ENCODE measurements around the gene KDM2A.
A peak's percentile ranks its signal among the peaks of the same experiment; 100 is the strongest.

KDM2A gene

DNA sequence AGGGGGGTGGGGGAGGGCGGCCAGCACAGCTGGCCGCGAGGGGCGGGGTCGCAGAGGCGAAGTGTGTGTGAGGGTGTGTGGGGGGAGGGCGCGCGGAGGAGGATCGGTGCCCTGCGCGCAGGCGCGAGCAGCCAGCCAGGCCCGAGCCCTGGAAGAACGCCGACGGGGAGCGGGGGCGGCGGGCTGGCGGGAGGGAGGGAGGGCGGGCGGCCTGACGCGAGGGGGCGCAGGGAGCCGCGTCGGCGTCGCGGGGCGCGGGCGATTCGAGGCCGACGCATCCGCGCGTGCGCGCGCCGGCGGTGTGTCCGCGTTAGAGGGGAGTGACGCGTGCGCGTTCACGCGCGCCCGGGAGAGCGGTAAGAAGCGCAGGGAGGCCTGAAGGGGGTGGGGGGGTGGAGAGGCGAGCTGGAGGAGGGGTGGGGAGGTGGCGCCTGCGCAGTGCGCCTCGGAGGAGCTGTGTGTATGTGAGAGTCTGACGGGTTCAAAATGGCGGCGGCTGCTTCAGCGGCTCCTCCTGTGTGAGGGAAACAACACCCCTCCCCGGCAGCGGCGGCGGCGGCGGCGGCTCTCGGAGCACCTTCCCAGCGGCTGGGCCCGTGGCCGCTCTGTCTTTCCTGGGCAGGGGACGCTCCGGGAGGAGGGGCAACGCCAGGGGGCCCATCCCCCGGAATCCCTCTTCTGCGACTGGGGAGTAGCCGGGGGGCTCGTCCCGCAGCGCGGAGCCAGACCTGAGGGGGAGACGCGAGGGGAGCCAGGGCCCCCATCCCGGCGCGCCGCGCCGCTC lies at the start of gene KDM2A:
Gene KDM2A (plus strand): TSS at position 463 of the 784 bp plus-strand sequence. CDS start 2,054 bp downstream, outside the sequence.
- DNase-seq (ENCODE audit: low read depth, low spot score) = peak; percentile 97

DNA sequence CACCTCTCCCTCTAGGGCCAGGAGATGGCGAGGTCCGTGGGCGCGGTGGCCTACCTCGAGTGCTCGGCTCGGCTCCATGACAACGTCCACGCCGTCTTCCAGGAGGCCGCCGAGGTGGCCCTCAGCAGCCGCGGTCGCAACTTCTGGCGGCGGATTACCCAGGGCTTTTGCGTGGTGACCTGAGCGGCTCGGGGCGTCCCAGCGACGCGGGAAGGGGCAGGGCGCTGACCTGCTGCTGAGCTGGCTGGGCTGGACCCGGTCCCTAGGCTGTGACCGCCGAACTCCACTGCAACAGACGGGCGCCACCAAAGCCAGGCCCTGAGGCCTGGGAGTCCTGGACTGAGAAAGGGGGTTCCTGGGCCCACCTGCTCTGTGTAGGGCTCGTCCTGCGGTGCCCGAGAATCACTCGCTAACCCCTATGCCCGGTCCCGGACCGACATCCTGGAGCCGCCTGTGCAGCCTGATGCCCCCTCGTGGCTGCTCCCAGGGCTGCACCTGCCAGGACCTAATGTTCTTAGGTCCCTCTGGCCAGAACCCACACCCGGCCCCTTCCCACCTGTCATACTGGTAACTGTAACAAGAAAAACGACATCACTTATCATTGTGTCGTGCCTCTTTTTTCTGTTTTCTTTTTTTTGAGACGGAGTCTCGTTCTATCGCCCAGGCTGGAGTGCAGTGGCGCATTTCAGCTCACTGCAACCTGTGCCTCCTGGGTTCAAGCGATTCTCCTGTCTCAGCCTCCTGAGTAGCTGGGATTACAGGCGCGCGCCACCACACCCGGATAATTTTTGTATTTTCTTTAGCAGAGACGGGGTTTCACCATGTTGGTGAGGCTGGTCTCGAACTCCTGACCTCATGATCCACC lies 47.4 kb upstream of the KDM2A start:
- peak; percentile 35 for DNase-seq (ENCODE audit: low read depth, low spot score)

DNA sequence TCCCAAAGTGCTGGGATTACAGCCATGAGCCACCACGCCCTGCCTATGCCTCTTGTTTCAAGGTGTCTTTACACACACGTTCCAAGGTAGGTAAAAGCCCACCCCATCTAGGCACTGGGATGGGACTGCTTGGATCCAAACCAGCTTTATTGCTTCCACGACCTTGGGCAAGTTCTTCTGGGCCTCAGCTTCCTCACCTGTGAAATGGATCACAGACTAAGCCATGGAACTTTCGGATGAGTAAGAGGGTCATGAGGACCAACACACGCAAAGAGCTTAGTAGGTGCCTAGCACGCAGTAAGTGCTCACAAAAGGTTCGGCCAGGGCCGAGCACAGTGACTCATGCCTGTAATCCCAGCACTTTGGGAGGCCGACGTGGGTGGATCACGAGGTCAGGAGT lies 46.8 kb upstream of the KDM2A start:
- no peak for DNase-seq (ENCODE audit: low read depth, low spot score)

DNA sequence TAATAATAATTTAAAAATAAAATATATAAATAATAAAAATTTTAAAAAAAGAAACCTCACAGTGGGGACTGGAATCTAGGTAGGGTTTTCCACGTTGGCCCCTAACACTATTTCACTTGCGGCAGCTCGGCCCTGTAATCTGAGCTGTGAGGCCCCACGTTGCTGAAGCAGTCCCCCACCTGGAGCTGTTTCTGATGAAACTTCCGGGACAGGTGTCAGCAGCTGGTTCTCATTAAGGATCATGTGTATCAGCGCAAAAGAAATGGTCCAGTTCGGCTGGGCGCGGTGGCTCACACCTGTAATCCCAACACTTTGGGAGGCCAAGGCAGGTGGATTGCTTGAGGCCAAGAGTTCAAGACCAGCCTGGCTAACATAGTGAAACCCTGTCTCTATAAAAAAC lies 45.2 kb upstream of the KDM2A start:
- DNase-seq (ENCODE audit: low read depth, low spot score) = no peak

DNA sequence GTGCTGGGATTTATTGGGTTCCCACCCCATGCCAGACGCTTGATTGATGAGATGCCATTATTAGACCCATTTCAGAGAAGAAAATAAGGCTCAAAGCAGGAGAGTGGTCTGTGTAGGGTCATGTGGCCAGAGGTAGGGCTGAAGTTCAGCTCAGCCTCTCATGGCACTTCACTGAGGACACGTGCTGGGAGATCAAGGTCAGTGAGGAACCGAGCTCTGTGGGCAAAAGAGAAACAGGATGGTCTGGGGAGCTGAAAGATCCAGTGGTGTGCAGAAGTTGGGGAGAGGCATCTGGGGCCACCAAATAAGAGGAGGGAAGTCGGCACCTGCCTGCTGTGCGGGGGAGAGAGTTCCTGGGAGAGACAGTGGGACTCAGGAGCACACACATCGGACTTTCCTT lies 42.9 kb upstream of the KDM2A start:
- DNase-seq (ENCODE audit: low read depth, low spot score) = no peak

DNA sequence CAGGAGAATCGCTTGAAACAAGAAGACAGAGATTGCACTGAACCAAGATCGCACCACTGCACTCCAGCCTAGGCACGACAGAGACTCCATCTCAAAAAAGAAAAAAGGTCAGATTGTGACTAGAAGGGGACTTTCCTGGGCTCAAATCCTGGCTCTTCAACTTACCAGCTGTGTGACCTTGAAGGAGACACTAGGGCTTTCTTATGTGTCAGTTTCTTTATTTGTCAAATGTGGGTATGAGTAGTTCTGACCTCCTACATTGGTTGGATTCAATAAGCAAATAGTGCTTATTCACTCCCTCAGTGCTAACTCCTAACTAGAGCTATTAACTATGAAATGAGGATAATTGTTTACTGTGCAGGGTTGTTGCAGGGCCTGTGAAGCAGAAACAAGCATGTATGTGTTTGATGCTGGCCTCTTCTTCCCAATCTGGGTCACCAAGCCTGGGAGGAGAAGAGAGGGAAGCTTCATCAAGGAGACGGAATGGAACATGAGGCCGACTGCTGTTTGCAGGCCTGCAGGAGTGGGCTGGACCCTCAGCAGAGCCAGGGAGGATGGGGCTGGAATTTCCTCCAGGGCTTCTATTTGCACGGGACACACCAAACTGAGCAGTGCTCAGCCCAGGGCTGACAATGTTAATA lies 39.9 kb upstream of the KDM2A start:
- no peak for DNase-seq (ENCODE audit: low read depth, low spot score)

DNA sequence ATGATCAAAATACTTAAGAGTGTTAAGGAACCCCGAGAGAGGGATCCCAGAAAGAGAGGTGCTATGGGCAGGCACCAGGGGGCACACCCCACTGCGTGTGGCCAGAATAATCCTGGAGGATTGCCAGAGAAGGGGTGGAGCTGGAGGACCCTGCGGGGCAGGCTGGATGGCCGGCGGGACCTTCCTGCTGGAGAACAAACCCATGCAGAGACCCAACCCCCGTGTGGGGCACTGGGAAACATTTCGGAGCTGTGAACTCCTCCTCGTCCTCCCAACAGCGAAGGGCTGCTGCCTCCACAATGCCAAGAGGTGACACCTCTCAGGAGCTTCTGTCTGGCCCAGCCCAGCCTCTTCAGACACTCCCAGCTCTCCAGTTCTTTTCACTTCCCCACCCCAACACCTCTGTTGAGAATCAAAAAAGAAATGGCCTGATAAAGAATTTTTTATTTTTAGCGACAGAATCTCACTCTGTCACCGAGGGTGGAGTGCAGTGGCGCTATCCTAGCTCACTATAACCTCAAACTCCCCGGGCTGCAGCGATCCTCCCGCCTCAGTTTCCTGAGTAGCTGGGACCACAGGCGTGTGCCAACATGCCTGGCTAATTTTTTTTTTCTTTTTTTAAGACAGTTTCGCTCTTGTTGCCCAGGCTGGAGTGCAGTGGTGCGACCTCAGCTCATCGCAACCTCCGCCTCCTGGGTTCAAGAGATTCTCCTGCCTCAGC lies 36.8 kb upstream of the KDM2A start:
- no peak for DNase-seq (ENCODE audit: low read depth, low spot score)

DNA sequence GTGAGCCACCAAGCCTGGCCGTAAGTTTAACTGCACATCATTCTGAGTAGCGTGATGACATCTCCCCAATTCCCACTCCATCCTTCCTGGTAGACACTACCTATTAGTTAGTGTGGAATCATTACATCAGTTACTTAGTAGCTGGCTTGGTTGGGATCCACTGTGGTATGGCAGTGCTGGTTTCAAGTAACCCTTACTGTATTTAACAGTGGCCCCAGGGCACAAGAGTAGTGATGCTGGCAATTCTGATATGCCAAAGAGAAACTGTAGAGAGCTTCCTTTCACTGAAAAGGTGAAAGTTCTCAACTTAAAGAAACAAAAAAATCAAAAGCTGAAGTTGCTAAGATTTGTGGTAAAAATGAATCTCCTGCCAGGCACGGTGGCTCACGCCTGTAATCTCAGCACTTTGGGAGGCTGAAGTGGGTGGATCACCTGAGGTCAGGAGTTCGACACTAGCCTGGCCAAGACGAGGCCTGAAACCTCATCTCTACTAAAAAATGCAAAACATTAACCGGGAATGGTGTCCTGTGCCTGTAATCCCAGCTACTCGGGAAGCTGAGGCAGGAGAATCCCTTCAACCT lies 35.2 kb upstream of the KDM2A start:
- no peak for DNase-seq (ENCODE audit: low read depth, low spot score)

DNA sequence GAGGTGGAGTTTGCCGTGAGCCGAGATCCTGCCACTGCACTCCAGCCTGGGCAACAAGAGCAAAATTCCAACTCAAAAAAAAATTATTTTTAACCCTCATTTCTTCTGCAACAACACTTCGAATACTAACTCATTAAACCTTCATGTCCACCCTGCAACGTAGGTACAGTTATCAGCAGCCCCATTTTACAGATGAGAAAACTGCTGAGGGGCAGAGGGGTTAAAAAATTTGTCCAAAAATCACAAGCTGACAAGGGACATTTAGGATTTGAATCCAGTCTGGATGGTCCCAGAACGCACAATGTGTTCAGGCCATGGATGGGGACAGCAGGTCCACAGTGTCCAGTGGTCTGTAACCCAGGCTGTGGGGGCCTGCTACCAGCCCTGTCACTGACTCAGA lies 33.4 kb upstream of the KDM2A start:
- DNase-seq (ENCODE audit: low read depth, low spot score) = no peak

DNA sequence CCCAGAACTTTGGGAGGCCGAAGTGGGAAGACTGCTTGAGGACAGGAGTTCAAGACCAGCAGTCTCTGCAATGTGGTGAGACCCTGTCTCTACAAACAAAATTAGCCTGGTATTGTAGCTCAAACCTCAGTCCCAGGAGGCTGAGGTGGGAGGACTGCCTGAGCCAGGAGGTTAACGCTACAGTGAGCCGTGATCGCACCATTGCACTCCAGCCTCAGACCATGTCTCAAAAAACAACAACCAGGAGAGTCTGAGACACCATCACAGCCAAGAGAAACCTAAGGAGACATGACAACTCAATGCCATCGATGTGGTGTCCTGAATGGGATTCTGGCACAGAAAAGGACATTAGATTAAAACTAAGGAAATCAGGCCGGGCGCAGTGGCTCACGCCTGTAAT lies 28.3 kb upstream of the KDM2A start:
- no peak for DNase-seq (ENCODE audit: low read depth, low spot score)

DNA sequence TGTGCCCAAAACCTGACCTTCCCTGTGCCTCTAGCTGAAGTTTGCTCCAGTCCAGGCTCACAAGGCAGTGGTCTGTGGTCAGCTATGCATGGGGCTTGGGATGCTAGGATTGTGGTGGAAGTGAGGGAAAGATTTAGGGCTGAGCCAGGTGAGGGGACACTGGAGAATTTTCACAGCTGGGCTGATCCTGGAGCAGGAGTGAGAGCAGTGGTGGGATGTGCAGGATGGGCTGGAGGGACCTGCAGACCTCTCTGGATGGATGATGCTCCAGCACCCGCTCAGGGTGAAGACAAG lies 23.9 kb upstream of the KDM2A start:
- no peak for DNase-seq (ENCODE audit: low read depth, low spot score)

DNA sequence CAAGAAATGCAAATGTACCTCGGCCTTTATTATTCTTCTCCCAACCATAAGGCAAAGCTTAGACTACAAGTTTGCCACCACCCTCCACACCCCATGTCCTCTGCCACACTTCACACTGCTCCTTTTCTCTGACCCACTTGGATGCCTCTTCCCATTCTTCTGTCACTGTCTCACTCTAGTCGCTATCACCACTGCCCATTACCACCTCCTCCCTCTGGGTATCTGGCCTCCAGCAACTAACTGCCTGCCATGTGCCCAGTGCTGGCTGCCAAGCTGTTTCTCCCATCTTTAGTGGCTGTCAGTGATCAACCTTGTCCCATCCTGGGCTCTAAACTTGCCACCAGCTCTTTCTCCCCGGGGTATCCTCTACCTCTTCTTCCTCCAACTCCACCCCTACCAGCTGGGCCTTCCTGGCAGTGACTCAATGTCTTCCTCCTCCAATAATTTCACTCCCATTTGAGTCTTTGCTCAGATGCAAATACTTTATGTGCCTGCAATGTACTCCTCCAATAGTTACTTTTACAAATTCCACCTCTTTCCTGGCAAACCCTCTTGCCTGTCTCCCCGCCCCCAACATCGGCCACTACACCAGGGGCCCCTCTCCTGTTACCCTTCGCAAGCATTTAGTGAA lies 20.1 kb upstream of the KDM2A start:
- no peak for DNase-seq (ENCODE audit: low read depth, low spot score)

DNA sequence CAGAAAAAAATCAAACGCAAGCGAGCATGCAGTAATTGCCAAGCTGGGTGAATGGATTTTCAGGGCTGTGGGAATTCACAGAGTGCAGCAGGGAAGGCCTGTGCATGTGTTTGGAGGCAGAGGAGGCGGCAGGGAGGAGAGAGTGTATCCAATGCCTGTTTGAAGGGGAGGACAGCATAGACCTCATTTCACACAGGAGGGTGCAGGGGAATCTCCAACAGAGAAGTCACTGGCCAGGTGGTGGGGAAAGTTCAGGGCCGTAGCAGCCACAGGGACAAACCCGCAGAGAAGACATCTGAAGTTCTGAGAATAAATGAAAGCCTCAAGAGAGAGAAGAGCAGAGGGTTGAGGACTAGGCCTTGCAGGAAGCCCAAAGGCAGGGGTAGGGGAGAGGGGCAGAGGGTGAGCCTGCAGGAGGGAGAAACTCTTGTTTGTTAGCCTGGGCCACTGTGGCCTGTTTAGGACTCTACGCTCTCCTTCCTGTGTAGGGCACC lies 19.2 kb upstream of the KDM2A start:
- no peak for DNase-seq (ENCODE audit: low read depth, low spot score)

DNA sequence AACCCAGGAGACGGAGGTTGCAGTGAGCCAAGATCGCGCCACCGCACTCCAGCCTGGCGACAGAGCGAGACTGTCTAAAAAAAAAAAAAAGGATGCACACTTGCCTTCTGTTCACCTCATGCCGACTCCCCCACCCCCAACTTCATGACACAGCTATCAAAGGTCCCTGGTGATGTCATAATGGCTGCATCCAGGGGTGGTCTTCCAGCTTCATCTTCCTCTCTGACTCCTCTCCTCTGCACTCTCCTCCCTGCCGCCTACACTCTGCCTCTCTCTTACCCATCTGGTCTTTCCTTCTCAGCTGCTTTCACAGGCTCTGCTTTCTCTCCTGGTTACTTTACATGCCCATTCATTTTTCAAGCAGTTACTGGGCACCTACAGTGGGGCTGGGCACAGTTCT lies 16.4 kb upstream of the KDM2A start:
- DNase-seq (ENCODE audit: low read depth, low spot score) = no peak

DNA sequence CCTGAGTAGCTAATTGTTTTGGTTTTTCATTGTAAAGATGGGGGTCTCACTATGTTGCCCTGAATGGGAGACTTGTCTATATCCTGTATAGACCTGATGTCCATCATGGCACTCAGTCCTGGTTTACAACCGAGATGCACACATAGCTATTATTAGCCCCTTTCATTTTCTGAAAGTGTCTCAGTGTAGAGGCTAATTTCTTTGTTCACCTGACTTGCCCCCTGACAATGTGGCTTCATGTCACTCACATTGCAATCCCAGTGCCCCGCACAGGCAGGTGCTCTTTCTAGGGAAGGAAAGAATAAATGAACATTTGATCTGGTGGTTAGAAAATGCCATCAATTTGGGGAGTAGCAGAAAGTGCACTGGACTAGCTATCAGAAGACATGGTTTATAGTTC lies 13.1 kb upstream of the KDM2A start:
- DNase-seq (ENCODE audit: low read depth, low spot score) = no peak

DNA sequence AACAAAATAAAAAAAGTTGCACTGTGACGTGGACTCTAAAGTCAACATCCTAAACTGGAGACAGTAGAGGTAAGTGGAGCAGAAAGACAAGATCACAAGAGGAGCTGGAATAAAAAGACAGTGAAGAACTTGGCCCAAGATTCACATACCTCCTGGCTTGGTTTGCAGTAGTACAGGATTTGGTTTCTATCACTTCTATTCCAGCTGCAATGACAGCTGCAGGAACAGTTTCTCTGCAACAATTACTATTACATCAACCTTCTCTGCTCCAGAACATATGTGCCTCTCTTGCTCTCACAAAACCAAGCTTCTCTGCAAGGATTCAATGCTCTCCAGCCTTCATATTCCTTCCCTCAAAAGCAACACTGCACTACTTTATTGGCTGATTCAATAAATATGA lies 7.8 kb upstream of the KDM2A start:
- DNase-seq (ENCODE audit: low read depth, low spot score) = no peak

DNA sequence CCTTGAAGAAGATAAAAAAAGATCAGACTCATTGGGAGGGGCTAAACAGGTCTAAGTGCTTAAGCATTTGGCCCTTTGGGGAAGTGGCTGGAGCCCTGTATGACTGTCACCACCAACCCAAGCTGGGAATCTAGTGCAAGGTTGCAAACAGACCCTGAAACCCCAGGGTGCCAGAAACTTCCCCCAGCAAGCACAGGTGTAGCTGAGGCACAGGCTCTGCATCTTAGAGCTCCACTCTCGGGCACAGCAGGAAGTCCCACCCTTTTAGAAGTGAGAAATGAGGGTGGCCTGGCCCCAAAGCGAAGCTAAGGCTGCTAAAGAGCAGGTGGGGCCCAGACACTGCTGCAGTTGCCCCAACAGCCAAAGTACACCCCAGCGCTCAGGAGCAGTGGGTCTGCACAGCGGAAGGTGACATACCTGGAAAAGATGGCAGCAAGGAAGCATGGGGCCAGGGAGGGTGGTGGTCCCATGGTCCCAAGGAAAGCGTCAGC lies 5.8 kb upstream of the KDM2A start:
- no peak for DNase-seq (ENCODE audit: low read depth, low spot score)

DNA sequence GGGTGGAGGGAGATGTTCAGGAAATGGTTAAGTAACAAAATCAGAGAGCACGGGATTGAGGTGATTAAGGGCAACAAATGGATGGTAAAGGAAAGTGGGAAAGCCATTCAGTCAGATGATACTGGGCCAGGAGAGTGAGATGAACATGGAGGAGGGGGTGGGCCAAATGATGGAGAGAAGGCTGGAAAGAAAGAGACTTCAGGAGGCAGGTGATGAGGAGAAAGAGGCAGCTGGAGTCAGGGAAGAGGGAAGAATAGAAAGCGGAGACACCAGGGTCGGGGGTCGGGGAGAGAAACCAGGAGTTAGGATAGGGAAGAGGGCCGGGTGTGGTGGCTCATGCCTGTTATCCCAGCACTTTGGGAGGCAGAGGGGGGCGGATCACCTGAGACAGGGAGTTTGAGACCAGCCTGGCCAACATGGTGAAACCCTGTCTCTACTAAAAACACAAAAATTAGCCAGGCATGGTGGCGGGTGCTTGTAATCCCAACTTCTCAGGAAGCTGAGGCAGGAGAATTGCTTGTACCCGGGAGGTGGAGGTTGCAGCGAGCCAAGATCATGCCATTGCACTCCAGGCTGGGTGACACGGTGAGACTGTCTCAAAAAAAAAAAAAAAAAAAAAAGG lies 4.7 kb upstream of the KDM2A start:
- DNase-seq (ENCODE audit: low read depth, low spot score) = no peak

DNA sequence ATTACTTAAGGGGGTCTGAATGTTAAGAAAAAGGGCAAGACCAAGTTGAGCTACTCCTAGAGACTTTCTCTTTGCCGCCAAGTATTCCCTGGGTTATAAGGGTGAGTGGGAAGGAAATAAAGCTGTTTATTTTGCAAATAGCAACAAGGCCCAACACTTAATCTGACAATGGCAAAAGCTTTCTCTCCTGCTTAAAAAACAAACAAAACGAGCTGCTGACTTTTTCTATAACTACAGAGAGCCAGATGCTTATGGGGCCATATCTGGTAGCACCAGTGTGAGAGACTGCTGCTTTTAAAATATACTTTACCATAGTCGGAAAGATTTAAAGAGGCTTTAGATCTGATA lies 2.3 kb upstream of the KDM2A start:
- no peak for DNase-seq (ENCODE audit: low read depth, low spot score)

DNA sequence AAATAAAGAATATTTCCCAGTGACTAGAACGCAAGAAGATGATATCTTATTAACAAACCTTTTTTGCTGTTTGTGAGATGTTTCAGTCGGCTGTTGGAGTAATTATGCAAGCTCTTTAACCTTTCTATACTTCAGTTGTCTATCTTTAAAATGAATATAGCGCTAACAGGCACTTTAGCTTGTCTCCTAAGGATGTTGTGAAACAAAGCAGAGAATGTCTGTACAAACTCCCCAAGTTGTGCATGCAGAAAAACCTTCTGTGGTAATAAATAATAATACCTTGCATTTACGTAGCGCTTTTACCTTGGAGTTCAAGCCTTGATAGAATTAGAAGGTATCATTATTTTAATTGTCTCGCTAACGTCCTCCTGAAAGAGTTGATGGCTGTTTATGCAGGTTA lies 1.9 kb upstream of the KDM2A start:
- no peak for DNase-seq (ENCODE audit: low read depth, low spot score)

Measured in activated naive CD8-positive, alpha-beta T cell treated with anti-CD3 and anti-CD28 coated beads, Interleukin-2, amount 50 U/mL, for 16 hours (primary cell).